COLO668 (cell line): ENCODE data around the gene VAMP2.

Experiments used
- DNase-seq: peaks from one replicate; lab custom pipeline; 2025; ENCODE audit not compliant: unreplicated experiment; lab: John Stamatoyannopoulos, UW

Gene VAMP2

GRCh38 chr17:8155996-8156245 lies 6.8 kb downstream of the VAMP2 start:
- no peak for DNase-seq

GRCh38 chr17:8155231-8155995 lies 7.3 kb downstream of the VAMP2 start:
- no peak for DNase-seq

GRCh38 chr17:8154608-8155155 lies 8.1 kb downstream of the VAMP2 start:
- DNase-seq = no peak

- peak; percentile 35 for DNase-seq
These were observed 8.7 kb downstream of the VAMP2 start for GRCh38 chr17:8153957-8154607.

DNA sequence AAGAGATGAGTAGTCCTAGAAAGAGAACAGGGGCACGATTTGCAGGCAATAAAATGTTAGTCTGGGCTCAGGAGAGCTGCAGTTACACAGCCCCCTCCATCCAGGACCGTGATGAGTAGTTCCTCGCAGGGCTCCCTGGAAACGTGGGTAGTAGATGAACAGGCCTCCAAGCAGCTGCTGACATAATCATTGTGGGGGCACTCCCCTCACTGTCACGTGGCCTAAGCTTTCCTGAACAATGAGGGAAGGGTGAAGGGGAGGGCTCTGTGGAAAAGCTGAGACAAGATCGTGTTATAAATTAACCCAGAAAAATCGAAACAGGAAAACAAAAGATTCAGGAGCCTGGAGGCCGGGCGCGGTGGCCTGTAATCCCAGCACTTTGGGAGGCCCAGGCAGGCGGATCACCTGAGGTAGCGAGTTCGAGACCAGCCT lies 9.2 kb downstream of the VAMP2 start:
- DNase-seq = peak; percentile 79

DNA sequence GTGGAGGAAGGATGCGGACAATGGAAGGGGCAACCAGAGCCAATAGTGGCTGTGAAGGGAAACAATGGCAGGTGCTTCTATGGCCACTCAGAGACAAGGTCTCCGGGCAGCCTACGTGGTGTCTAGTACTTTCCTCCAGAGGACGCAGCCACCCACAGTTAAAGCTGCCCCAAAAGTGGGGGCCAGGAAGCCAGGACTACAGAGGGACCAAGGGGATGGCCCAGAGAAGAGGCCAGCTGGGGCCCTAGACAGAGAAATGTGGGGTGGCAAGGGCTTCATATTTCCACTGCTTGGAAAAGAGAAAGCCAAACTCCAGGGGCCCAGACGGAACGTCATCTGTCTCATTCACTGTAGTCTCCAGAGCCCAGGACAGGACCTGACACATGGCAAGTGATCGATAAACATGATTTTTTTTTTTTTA lies 9.7 kb downstream of the VAMP2 start:
- DNase-seq = peak; percentile 27

- DNase-seq = peak; percentile 94
These were observed 10.5 kb downstream of the VAMP2 start, which contains the start of gene PER1 for GRCh38 chr17:8152112-8152775. PER1 (minus strand) TSS chr17:8152404; CDS start chr17:8150706, 1,698 bp downstream.

DNA sequence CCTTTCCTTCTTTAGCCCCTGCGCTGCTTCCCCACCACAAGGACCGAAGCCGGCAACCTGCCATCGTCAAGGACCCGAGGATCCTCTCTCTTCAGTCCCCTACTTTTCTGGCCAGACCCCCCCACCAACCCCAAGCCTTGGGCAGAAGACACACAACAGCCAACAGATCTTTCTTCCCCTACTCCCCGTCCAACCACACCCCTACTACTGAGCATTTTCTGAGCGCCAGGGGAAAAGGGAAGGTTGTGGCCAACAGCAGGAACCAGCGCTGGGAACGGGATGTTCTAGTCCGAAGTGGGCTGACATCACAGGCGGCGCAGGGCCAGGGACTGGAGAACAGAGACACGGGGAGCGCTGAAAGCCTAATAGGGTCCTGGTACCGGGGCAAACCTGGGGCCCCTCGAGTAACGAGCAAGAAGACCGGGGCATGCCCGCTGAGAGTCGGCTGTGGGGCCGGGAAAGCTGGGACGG lies 11.1 kb downstream of the VAMP2 start:
- peak; percentile 31 for DNase-seq

- peak; percentile 79 for DNase-seq
These were observed 11.6 kb downstream of the VAMP2 start for GRCh38 chr17:8151120-8151640.

DNA sequence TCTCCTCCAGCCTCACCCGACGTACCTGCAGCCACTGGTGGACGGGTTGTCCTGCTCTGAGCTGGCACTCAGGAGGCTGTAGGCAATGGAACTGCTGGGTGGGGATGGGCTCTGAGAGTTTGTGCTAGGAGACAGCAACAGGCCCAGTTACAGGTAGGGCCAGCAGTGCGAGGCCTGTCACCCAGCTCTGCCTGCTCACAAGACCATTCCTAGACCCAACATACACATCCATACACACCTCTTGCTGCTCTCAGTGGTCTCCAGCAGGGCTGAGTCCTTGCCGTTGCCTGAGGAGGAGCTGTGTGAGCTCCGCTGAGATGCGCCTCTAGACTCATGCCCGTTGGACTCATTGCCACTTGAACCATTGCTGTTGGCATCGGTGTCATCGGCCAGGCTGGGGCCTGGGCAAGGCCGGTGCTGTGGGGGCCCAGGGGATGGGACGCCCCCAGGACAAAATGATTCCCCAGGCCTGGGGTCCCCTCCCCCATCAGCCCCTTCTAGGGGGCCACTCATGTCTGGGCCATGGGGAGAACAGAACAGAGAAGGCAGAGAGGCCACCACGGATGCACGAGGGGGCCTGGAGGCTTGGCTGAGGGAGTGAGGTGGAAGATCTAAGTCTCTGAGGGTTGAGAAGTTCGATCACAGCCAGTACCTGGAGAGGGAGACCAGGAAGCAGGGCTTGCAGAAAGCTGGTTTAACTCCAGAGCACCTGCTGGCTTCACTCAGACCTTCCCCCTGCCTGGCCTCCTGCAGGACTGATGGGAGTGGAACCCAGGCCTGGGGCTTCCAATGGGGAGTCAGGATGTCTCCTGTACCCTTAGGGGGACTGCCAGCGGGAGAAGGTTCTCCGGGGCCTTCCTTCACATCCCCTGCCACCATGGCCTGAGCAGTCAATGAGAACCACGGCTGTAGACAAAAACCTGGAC lies 12.3 kb downstream of the VAMP2 start:
- DNase-seq = no peak

DNA sequence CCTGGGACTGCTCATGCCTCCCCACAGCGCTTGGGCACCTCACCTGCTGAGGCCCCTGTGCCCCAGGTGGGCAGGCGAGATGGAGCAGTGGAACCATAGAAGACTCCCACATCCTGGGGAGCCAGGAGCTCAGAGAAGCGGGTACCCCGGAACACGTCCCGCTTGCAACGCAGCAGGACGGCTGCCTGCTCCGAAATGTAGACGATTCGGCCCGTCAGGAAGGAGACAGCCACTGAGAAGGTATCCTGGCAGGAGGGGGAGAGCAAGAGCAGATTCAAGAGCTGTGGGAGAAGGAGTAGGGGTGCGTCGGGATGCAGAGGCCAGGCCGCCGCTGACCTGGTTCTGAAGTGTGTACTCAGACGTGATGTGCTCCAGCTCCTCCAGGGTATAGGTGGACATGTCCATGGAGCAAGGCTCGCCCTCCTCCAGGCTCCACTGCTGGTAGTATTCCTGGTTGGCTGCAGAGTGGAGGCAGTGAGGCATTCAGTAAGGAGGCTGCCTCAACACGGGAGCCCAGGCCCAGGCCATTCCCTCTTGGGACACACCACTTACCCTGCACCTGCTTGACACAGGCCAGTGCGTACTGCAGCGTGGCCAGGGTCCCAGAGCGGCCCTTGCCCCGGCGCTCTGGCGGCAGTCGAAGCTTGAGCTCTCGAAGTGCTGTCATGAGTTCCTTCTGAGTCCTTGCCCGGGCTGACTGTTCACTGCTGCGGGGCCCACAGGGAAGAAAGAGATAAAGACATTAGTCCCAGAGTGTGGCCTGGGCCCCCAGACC lies 13.1 kb downstream of the VAMP2 start:
- DNase-seq = no peak

DNA sequence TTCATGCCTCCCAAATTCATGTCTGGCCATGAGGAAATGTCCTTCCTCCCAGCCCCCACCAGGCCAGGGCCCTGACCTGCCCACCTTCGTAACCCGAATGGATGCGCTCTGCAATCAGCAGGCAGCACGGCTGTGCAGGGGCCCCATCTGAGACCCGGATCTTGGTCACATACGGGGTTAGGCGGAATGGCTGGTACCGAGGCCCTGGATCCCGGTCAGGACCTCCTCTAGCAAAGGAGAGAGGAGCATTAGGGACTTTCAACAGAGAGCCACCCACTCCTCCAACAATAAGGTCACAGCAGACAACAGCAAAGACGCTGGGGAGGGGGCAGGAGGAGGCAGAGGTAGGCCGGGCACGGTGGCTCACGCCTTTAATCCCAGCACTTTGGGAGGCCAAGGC lies 14.2 kb downstream of the VAMP2 start:
- no peak for DNase-seq

DNA sequence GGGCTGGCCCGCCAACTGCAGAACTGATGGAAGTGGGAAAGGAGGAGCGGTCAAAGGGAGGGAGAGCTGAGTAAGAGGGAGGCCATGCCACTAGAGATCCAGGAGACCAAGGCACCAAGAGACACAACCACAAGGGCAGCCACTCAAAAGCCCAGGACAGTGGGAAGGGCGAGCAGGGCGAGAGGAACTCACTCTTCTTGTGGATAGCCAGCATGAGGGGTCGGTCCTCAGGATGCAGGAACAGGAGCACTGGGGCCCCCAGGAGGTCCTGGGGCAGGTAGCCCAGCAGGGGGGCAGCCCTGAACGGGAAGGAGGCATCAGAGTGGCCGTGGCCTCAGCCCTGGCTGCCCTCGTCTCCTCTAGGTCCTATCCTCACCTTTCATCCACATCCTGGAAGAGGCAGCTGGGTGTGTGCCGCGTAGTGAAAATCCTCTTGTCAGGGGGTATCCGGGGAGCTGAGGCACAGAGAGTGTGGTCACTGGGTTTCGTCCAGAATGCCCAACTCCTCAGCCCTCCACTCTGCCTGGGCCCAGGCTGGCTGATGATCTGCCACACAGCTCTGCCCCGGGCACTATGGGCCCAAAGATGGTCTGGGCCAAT lies 14.8 kb downstream of the VAMP2 start:
- no peak for DNase-seq

- DNase-seq = no peak
These were observed 15.5 kb downstream of the VAMP2 start for GRCh38 chr17:8147141-8147804.

GRCh38 chr17:8146381-8147140 lies 16.2 kb downstream of the VAMP2 start:
- DNase-seq = no peak

GRCh38 chr17:8145811-8146210 lies 16.9 kb downstream of the VAMP2 start:
- DNase-seq = no peak

GRCh38 chr17:8144401-8145231 lies 18.1 kb downstream of the VAMP2 start:
- no peak for DNase-seq
